Hepatocyte (in vitro differentiated cells): ENCODE data around the gene GPR156. TPM values are rescaled to one million over a fixed set of nuclear protein-coding genes. Genes with fewer than 3 reads are reported as not detected.
"Not testable (repeated sequence)": the region's sequence is repeated elsewhere in the genome, so short reads cannot be mapped to it uniquely, and the experiment has no call there.

Experiments used
- DNase-seq: peaks from one replicate; pipeline ENCODE4 v3.0.0-alpha.2; 2016; ENCODE audit warnings: low spot score
- H2AFZ ChIP-seq: fragments of 200-600 bp; sonication (generic); 2 replicates; pipeline ENCODE4 v1.6.0; 2016; ENCODE audit warnings: antibody characterized with exemption, mild to moderate bottlenecking
- H3K27ac ChIP-seq: fragments of 200-600 bp; sonication (generic); 2 replicates; pipeline ENCODE4 v1.5.1; 2016; ENCODE audit warnings: mild to moderate bottlenecking
- H3K27me3 ChIP-seq: fragments of 200-600 bp; sonication (generic); 2 replicates; pipeline ENCODE4 v1.6.1; 2016
- H3K36me3 ChIP-seq: fragments of 200-600 bp; sonication (generic); replicated peaks from 2 replicates; pipeline ENCODE4 v1.5.1; 2016; ENCODE audit warnings: low read depth; ENCODE audit not compliant: insufficient read depth
- H3K4me1 ChIP-seq: fragments of 200-600 bp; sonication (generic); 2 replicates; pipeline ENCODE4 v1.5.1; 2016; ENCODE audit warnings: mild to moderate bottlenecking, moderate library complexity; ENCODE audit not compliant: insufficient read depth
- H3K4me2 ChIP-seq: fragments of 200-600 bp; sonication (generic); 2 replicates; pipeline ENCODE4 v1.6.0; 2016
- H3K4me3 ChIP-seq: fragments of 200-600 bp; sonication (generic); 2 replicates; pipeline ENCODE4 v1.5.1; 2016; ENCODE audit warnings: mild to moderate bottlenecking
- H3K79me2 ChIP-seq: fragments of 200-600 bp; sonication (generic); 2 replicates; pipeline ENCODE4 v1.6.0; 2017; ENCODE audit warnings: mild to moderate bottlenecking
- H3K9me2 ChIP-seq: fragments of 200-600 bp; sonication (generic); replicated peaks from 2 replicates; pipeline ENCODE4 v1.6.0; 2017; ENCODE audit warnings: mild to moderate bottlenecking; ENCODE audit not compliant: insufficient read depth
- H3K9me3 ChIP-seq: fragments of 200-600 bp; sonication (generic); 2 replicates; pipeline ENCODE4 v1.5.1; 2016; ENCODE audit warnings: low read depth, mild to moderate bottlenecking
- H4K20me1 ChIP-seq: fragments of 200-600 bp; sonication (generic); 2 replicates; pipeline ENCODE4 v1.6.0; 2016; ENCODE audit warnings: mild to moderate bottlenecking; ENCODE audit not compliant: insufficient read depth, poor library complexity, severe bottlenecking
- CTCF ChIP-seq: fragments of 200-600 bp; sonication (generic); IDR thresholded peaks from 2 replicates; pipeline ENCODE4 v1.5.1; 2016; ENCODE audit warnings: antibody characterized with exemption, mild to moderate bottlenecking; ENCODE audit not compliant: poor library complexity
- EZH2 ChIP-seq: fragments of 200-600 bp; sonication (generic); IDR thresholded peaks from 2 replicates; pipeline ENCODE4 v1.6.1; 2016; ENCODE audit warnings: antibody characterized with exemption, mild to moderate bottlenecking, borderline replicate concordance
- EZH2phosphoT487 ChIP-seq: fragments of 200-600 bp; sonication (generic); IDR thresholded peaks from one replicate; pipeline ENCODE4 v1.6.1; 2018; ENCODE audit warnings: antibody characterized with exemption, mild to moderate bottlenecking, low read depth, moderate library complexity; ENCODE audit not compliant: unreplicated experiment, severe bottlenecking
- WGBS: methylation state at CpG from one replicate; pipeline ENCODE4 v1.1.6; 2016; ENCODE audit warnings: low lambda C conversion rate; ENCODE audit errors: missing lambda C conversion rate; 5-methylcytosine and 5-hydroxymethylcytosine counted together
- polyA plus RNA-seq: library from polyadenylated mRNA; unstranded; fragments of >200 nt; fragmentation: Nextera tagmentation; extraction: Ambion mirVana; gene quantifications from 2 replicates; pipeline ENCODE4 v1.2.1, GENCODE V29; 2016
- total RNA-seq: library from RNA; depleted of rRNA; stranded (reverse); fragments of >200 nt; gene quantifications from 2 replicates; pipeline ENCODE4 v1.2.3, GENCODE V29; 2014

Gene GPR156
- total and polyA plus RNA-seq, 2 experiments from 2014 or later = 0.27 to 0.80 TPM

- Histone ChIP-seq H3K4me1 (no peaks in the 10 kb centered on the region), H3K4me2 (no peak overlapping the region), H2AFZ (no peak overlapping the region), H3K4me3 (no peak overlapping the region), H3K27me3 (peaks cover 3% of the 10 kb centered on the region), H3K9me2 (no peaks in the 10 kb centered on the region), H3K9me3 (no peaks in the 10 kb centered on the region), H3K36me3 (no peaks in the 10 kb centered on the region), H3K79me2 (no peaks in the 10 kb centered on the region), H4K20me1 (no peaks in the 10 kb centered on the region), H3K27ac (no peak overlapping the region)
- no peak for DNase-seq
- TF ChIP-seq EZH2 (no peak), CTCF (no peak)
Measured at GRCh38 chr3:120299403-120299802, 14.4 kb upstream of the GPR156 start.

GRCh38 chr3:120298996-120299395, 14.0 kb upstream of the GPR156 start:
- Histone ChIP-seq H3K27ac (no peak overlapping the region), H4K20me1 (no peaks in the 10 kb centered on the region), H2AFZ (no peak overlapping the region), H3K4me3 (no peak overlapping the region), H3K36me3 (no peaks in the 10 kb centered on the region), H3K4me1 (no peaks in the 10 kb centered on the region), H3K9me3 (no peaks in the 10 kb centered on the region), H3K9me2 (no peaks in the 10 kb centered on the region), H3K4me2 (no peak overlapping the region), H3K27me3 (peaks cover 3% of the 10 kb centered on the region), H3K79me2 (no peaks in the 10 kb centered on the region)
- DNase-seq = no peak
- no peak for TF ChIP-seq EZH2phosphoT487
- TF ChIP-seq EZH2 = no peak
- TF ChIP-seq CTCF = no peak

- not testable (repeated sequence) for H3K4me3 ChIP-seq, H3K9me3 ChIP-seq, H3K9me2 ChIP-seq, H3K4me1 ChIP-seq, H3K36me3 ChIP-seq, H3K27me3 ChIP-seq, H3K79me2 ChIP-seq, H3K4me2 ChIP-seq, H4K20me1 ChIP-seq, DNase-seq, H2AFZ ChIP-seq, H3K27ac ChIP-seq
- 89% methylated on average over 2 of the region's 2 CpGs for WGBS
Measured at GRCh38 chr3:120291552-120291951, 6.5 kb upstream of the GPR156 start.

- Histone ChIP-seq H3K9me2 (no peaks in the 10 kb centered on the region), H3K27ac (no peak overlapping the region), H3K27me3 (peaks cover 16% of the 10 kb centered on the region), H3K4me2 (no peak overlapping the region), H3K4me3 (no peak overlapping the region), H2AFZ (no peak overlapping the region), H3K36me3 (no peaks in the 10 kb centered on the region), H3K4me1 (peaks cover 3% of the 10 kb centered on the region), H4K20me1 (no peaks in the 10 kb centered on the region), H3K9me3 (no peaks in the 10 kb centered on the region), H3K79me2 (no peaks in the 10 kb centered on the region)
- over 99% methylated on average over 13 of the region's 16 CpGs for WGBS
- no peak for DNase-seq
- TF ChIP-seq EZH2 = no peak
- no peak for TF ChIP-seq EZH2phosphoT487
- no peak for TF ChIP-seq CTCF
Measured at GRCh38 chr3:120289636-120290035, 4.6 kb upstream of the GPR156 start.
